CD4-positive, alpha-beta T cell treated with Interleukin-2 at 100 ng/mL for 4 hours (primary cell): ENCODE measurements around the gene OSBPL9.
A peak's percentile ranks its signal among the peaks of the same experiment; 100 is the strongest.
"Not testable (repeated sequence)": the region's sequence is repeated elsewhere in the genome, so short reads cannot be mapped to it uniquely, and the experiment has no call there.

Source experiments
- DNase-seq: peaks from one replicate; pipeline ENCODE4 v3.0.0-alpha.2; 2020; ENCODE audit warnings: low spot score

OSBPL9 gene

GRCh38 chr1:51708911-51709760 is 92.2 kb downstream of the OSBPL9 start:
- no peak for DNase-seq

- DNase-seq, result no peak
Measured at GRCh38 chr1:51709951-51710350, 93.1 kb downstream of the OSBPL9 start.

- no peak for DNase-seq
Measured at GRCh38 chr1:51712590-51712989, 95.7 kb downstream of the OSBPL9 start.

- DNase-seq, result no peak
Measured at GRCh38 chr1:51714374-51715019, 97.6 kb downstream of the OSBPL9 start.

GRCh38 chr1:51715369-51715768 is 98.5 kb downstream of the OSBPL9 start:
- DNase-seq, result no peak

- no peak for DNase-seq
Measured at GRCh38 chr1:51716746-51717145, 99.9 kb downstream of the OSBPL9 start.

GRCh38 chr1:51717842-51718241 is 101.0 kb downstream of the OSBPL9 start:
- DNase-seq, result no peak

- DNase-seq, result no peak
Measured at GRCh38 chr1:51719146-51719545, 102.3 kb downstream of the OSBPL9 start.

GRCh38 chr1:51724797-51725196 is 107.9 kb downstream of the OSBPL9 start:
- DNase-seq, result no peak

GRCh38 chr1:51726051-51726450 is 109.2 kb downstream of the OSBPL9 start:
- DNase-seq, result no peak

GRCh38 chr1:51726544-51727225 is 109.8 kb downstream of the OSBPL9 start:
- no peak for DNase-seq

- no peak for DNase-seq
Measured at GRCh38 chr1:51727366-51727765, 110.5 kb downstream of the OSBPL9 start.

- no peak for DNase-seq
Measured at GRCh38 chr1:51728611-51729155, 111.8 kb downstream of the OSBPL9 start.

- DNase-seq, result peak; percentile 96
Measured at GRCh38 chr1:51729156-51729823, 112.4 kb downstream of the OSBPL9 start.

GRCh38 chr1:51729824-51730301 is 113.0 kb downstream of the OSBPL9 start:
- DNase-seq, result no peak

- no peak for DNase-seq
Measured at GRCh38 chr1:51731998-51732397, 115.1 kb downstream of the OSBPL9 start.

- no peak for DNase-seq
Measured at GRCh38 chr1:51732701-51733425, 116.0 kb downstream of the OSBPL9 start.

GRCh38 chr1:51733426-51733774 is 116.5 kb downstream of the OSBPL9 start:
- not testable (repeated sequence) for DNase-seq

GRCh38 chr1:51733793-51734522 is 117.1 kb downstream of the OSBPL9 start:
- DNase-seq, result no peak

- no peak for DNase-seq
Measured at GRCh38 chr1:51734896-51735745, 118.2 kb downstream of the OSBPL9 start.
